NCI-H2107 treated with DMSO at 0.1 percent for 48 hours (cell line): ENCODE results near the gene OTULIN.

Experiments used
- DNase-seq: peaks from one replicate; lab custom pipeline; 2025; ENCODE audit not compliant: unreplicated experiment; lab: John Stamatoyannopoulos, UW

The OTULIN gene

GRCh38 chr5:14667770-14668169 lies 3.3 kb downstream of the OTULIN start:
- DNase-seq, result no peak

- DNase-seq, result no peak
Observed at GRCh38 chr5:14668181-14668591, 3.7 kb downstream of the OTULIN start.

GRCh38 chr5:14669415-14669814 lies 4.9 kb downstream of the OTULIN start:
- DNase-seq, result no peak

- DNase-seq, result no peak
Observed at GRCh38 chr5:14669975-14670374, 5.5 kb downstream of the OTULIN start.

GRCh38 chr5:14671414-14671813 lies 6.9 kb downstream of the OTULIN start:
- no peak for DNase-seq

- DNase-seq, result no peak
Observed at GRCh38 chr5:14672082-14672481, 7.6 kb downstream of the OTULIN start.

GRCh38 chr5:14672484-14673394 lies 8.2 kb downstream of the OTULIN start:
- DNase-seq, result no peak

- no peak for DNase-seq
Observed at GRCh38 chr5:14673443-14673842, 8.9 kb downstream of the OTULIN start.

- DNase-seq, result no peak
Observed at GRCh38 chr5:14674983-14675854, 10.7 kb downstream of the OTULIN start.

GRCh38 chr5:14675865-14676300 lies 11.4 kb downstream of the OTULIN start:
- DNase-seq, result no peak

- no peak for DNase-seq
Observed at GRCh38 chr5:14676320-14676719, 11.8 kb downstream of the OTULIN start.

- no peak for DNase-seq
Observed at GRCh38 chr5:14678773-14679334, 14.3 kb downstream of the OTULIN start.

GRCh38 chr5:14679595-14679994 lies 15.1 kb downstream of the OTULIN start:
- no peak for DNase-seq

GRCh38 chr5:14681236-14681752 lies 16.8 kb downstream of the OTULIN start:
- no peak for DNase-seq

- DNase-seq, result no peak
Observed at GRCh38 chr5:14683906-14684455, 19.5 kb downstream of the OTULIN start.

- no peak for DNase-seq
Observed at GRCh38 chr5:14684757-14685156, 20.2 kb downstream of the OTULIN start.

GRCh38 chr5:14685757-14686156 lies 21.2 kb downstream of the OTULIN start:
- peak; percentile 50 for DNase-seq

GRCh38 chr5:14686517-14686916 lies 22.0 kb downstream of the OTULIN start:
- DNase-seq, result no peak

- no peak for DNase-seq
Observed at GRCh38 chr5:14687023-14687665, 22.6 kb downstream of the OTULIN start.

GRCh38 chr5:14693070-14693469 lies 28.6 kb downstream of the OTULIN start:
- no peak for DNase-seq
